GM13977 (cell line): ENCODE results near the gene PIEZO1.

Source experiments
- DNase-seq: peaks from one replicate; pipeline ENCODE4 v3.0.0; 2012; ENCODE audit warnings: low spot score
- in situ Hi-C: fragments of 300-500 bp; cut with MboI; formaldehyde crosslinking; loops from one replicate; pipeline ENCODE4 v1.12.0; 2022; ENCODE audit warnings: low sequenced_read_pairs, low pct_unique_long_range_greater_than_20kb, mixed read lengths, inconsistent platforms; ENCODE audit not compliant: unreplicated experiment
- TF ChIP-seq, protein P1 (sequence below): IDR thresholded peaks from 2 replicates; pipeline ENCODE4 v1.5.1; 2012; ENCODE audit warnings: mild to moderate bottlenecking, control low read depth; ENCODE audit not compliant: insufficient read depth; ENCODE audit errors: extremely low read depth, missing control alignments

PIEZO1 gene

DNA sequence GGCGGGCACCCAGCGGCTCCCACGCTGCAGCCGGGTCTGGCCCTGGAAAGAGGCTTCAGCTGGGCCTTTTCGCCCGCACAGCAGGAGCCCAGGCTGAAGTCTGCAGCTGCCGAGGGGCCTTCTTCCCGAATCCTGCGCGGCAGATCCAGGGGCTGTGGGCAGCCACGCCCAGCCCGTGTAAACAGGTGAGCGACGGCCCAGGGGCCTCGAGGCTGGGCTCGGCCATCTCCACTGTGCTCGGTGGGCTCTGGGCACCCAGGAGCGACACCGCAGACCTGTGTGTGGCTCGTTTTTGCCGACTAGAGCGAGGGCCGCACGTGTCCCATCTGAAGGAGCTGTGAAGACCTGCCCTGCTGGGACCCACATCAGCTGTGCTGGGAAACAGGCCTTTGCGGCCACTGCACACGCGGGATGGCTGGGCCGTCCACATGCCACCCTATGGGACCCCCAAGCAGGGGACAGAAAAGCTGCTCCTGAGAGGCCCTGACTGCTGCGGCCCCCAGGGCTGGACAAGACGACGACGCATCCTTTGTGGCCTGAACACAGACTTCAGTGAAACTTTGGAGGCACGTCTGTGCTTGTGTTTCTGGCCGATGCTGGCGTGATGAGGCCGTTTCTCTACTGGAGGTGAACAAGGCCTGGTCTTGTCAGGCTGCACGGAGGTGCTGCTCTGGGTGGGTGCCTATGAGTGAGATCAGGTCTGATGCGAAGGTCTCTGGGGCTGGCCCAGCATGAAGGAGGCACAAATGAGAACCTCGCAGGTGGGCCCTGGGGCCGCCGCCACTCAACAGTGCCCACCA lies 31.9 kb upstream of the PIEZO1 start:
- no peak for DNase-seq
- in situ Hi-C loops, result no loop called here
- TF ChIP-seq, protein P1, sequence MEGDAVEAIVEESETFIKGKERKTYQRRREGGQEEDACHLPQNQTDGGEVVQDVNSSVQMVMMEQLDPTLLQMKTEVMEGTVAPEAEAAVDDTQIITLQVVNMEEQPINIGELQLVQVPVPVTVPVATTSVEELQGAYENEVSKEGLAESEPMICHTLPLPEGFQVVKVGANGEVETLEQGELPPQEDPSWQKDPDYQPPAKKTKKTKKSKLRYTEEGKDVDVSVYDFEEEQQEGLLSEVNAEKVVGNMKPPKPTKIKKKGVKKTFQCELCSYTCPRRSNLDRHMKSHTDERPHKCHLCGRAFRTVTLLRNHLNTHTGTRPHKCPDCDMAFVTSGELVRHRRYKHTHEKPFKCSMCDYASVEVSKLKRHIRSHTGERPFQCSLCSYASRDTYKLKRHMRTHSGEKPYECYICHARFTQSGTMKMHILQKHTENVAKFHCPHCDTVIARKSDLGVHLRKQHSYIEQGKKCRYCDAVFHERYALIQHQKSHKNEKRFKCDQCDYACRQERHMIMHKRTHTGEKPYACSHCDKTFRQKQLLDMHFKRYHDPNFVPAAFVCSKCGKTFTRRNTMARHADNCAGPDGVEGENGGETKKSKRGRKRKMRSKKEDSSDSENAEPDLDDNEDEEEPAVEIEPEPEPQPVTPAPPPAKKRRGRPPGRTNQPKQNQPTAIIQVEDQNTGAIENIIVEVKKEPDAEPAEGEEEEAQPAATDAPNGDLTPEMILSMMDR, result no peak

DNA sequence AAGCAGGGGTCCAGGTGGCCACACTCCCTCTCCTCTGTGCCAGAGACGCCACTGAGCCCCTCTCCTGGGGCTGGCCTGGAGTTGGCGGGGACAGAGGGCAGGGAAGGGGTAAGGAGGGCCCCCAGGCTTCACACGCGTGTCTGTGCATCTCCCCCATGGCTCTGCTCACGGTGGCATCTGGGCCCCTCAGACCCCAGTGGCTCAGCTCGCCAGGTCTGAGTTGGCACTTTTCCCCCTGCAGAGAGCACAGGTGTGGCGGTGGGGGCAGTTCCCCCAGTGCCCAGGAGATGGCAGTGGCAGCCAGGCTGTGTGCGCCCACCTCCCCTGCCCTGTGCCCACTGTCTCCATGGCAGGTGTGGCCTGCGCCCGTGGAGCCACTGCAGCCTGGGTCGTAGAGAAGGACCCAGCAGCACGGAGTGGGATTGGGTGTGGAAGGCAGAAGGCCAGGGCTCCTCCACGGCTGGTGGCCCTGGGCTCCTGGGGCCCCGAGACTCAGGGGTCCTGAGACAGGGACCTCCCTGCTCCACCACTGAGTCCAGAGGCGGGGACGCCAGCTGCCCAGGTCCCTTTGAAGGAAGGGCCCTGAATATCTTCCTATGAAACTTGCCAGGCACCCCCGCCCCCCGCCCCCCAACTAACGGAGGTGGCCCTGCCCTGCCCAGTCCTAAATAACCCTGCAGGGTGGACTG lies 31.0 kb upstream of the PIEZO1 start:
- peak; percentile 71 for DNase-seq
- in situ Hi-C loops, result no loop called here
- TF ChIP-seq, protein P1, result peak; percentile 87

DNA sequence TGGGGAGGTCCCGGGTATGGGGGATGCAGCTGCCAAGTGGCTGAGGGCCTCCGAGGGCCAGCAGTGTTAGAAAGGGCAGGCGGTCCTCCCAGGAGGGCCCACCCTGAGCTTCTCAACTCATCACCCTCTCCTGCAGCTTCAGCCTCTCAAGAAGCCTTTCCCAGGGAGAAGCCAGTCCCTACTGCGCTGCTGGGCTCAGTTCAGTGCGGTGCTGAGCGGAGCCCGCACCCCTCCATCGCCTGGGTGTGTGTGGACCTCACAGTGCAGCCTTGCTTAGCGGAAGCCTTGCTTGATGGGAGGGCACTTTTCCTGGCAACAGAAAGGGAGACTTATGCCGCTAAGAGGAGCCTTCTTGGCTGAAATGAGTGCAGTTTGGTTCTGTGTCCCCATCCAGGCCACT lies 30.2 kb upstream of the PIEZO1 start:
- no peak for DNase-seq
- in situ Hi-C loops, result no loop called here
- TF ChIP-seq, protein P1, result no peak

DNA sequence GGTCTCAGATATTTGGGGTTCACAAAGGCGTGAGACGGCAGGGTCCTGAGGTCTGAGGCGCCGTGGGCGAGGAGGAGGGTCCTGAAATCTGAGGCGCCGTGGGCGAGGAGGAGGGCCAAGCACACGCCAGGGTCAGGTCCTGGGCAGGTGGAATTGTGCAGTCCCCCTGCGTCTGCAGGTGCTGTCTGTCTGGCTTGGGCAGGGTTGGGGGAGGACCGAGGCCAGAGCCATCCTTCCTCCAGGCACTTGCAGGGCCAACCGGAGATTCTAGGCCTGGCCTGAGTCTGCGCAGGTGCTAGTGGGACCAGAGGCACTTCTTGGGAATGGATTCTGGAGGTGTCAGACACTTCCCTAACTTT lies 29.1 kb upstream of the PIEZO1 start:
- TF ChIP-seq, protein P1, result no peak
- in situ Hi-C loops, result no loop called here
- no peak for DNase-seq

DNA sequence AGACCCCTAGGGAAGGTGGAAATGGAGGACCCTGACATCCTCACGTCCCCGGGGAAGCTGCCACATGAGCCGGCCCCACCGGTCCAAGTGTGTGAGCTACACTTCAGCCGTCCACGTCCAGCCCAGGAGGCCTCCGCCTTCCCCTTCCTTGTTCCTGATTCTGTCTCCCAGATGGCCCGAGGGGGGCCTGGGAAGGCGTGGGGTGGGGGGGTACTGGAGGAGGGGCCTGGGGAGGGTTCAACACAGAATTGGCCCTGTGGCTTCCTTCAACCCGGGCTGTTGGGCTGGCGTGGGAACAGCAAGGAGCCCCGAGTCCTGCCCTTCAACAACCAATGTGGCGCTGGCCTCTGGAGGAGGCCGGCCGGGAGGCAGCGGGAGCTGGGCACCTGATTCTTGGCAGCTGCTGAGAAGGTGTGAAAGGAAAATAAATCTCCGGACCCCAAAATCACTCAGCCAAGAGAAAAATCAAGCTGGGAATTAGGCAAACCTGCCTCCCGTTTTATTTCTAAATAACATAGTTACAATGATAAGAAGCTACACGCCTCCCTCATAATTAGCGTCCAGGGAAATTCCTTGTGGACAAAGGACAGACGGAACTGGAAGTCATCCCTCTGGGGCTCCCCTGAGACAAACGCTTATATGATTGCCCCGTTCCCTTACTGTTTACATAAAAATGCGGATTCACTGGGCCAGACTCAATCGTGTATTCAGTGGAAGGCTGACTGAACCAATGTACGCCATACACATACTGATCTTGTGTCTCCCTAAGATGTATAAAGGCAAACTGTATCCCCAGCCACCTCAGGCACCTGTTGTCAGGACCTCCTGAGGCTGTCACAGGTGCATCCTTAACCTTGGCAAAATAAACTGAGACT lies 28.5 kb upstream of the PIEZO1 start:
- no peak for DNase-seq
- in situ Hi-C loops, result no loop called here
- TF ChIP-seq, protein P1, result no peak

DNA sequence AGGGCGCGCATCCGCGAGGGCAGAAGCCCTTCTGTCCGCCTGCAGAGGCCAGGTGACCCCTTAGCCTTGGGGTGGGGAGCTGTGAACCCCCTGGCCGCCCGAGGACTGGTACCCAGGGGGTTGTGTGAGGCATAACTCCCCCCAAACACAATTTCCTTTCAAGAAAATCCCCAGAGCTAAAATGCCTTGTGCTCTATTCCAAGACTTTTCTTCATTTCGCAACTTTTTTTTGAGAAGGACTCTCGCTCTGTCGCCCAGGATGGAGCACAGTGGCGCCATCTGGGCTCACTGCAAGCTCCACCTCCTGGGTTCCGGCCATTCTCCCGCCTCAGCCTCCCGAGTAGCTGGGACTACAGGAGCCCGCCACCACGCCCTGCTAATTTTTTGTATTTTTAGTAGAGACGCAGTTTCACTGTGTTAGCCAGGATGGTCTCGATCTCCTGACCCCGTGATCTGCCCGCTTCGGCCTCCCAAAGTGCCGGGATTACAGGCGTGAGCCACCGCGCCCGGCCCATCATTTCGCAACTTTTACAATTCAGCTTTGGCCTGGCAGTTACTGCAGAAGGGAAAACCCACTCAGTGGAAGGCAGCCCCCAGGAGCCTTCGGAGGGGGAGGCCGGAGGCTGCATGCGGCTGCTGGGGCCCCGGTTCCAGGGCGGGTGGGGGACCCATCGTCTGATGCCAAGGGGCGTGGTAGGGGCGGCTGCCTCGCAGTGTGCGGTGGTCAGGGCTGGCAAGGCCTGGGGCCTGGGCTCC lies 27.7 kb upstream of the PIEZO1 start:
- no peak for DNase-seq
- TF ChIP-seq, protein P1, result no peak
- in situ Hi-C loops, result no loop called here
